Body of pancreas (tissue), 4 donors: ENCODE measurements around the gene PPP1R7. TPM values are rescaled to one million over a fixed set of nuclear protein-coding genes. Genes with fewer than 3 reads are reported as not detected.

Experiments
- ATAC-seq: fragments of 150-250 bp; one replicate; pipeline ENCODE4 v1.9.1; 2016
- DNase-seq, 4 donors: peaks; one replicate each; pipeline ENCODE4 v3.0.0-alpha.2; 2019
- H3K27ac ChIP-seq, 4 donors: fragments of 200-600 bp; sonication (generic); 1 replicate in 3 of 4; 2 replicates in 1 of 4; pipeline versions ENCODE4 v1.5.1 to v1.6.1; 2016 to 2019; ENCODE audit warnings: mild to moderate bottlenecking in 1 of 4, mixed read lengths in 1 of 4, moderate library complexity in 1 of 4
- H3K27me3 ChIP-seq, 2 donors: fragments of 200-600 bp; sonication (generic); one replicate each; pipeline ENCODE4 v1.6.0; 2016; ENCODE audit warnings: mild to moderate bottlenecking in 1 of 2
- H3K36me3 ChIP-seq, 2 donors: fragments of 200-600 bp; sonication (generic); replicated peaks in 1 of 2; 2 replicates each; pipeline ENCODE4 v1.5.1; 2016; ENCODE audit warnings: low read depth in 2 of 2; ENCODE audit not compliant: insufficient read depth in 1 of 2
- H3K4me1 ChIP-seq: fragments of 200-600 bp; sonication (generic); one replicate; pipeline ENCODE4 v1.6.0; 2016
- H3K4me3 ChIP-seq, 2 donors: fragments of 200-600 bp; sonication (generic); 1 replicate in 1 of 2; 2 replicates in 1 of 2; pipeline ENCODE4 v1.5.1; 2016 to 2019
- H3K9me3 ChIP-seq, 3 donors: fragments of 200-600 bp; sonication (generic); 1 replicate in 2 of 3; 2 replicates in 1 of 3; pipeline ENCODE4 v1.5.1; 2016
- CTCF ChIP-seq, 7 experiments: fragments of 450-650 bp in 4 of 7; fragments of 200-600 bp in 3 of 7; sonication (generic) in 3 of 7; IDR thresholded peaks; one replicate each; pipeline ENCODE4 v1.5.1; 2016 to 2019; ENCODE audit warnings: antibody characterized with exemption in 7 of 7
- POLR2A ChIP-seq, 3 donors: fragments of 450-650 bp; IDR thresholded peaks; one replicate each; pipeline ENCODE4 v1.6.1; 2016; ENCODE audit warnings: antibody characterized with exemption in 3 of 3, mild to moderate bottlenecking in 2 of 3
- whole genome bisulfite sequencing, 2 donors: methylation state at CpG; one replicate each; pipeline ENCODE4 v1.1.5; 2017; 5-methylcytosine and 5-hydroxymethylcytosine counted together
- intact Hi-C: fragments of 100-400 bp; cut with DNase I; formaldehyde crosslinking; loops from one replicate; pipeline ENCODE4 v1.15.1; 2023
- total RNA-seq, 2 donors: library from RNA; depleted of rRNA; stranded (reverse); fragments of >200 nt; gene quantifications; one replicate each; pipeline ENCODE4 v1.1.0, GENCODE V29; 2016

PPP1R7 gene
- total RNA-seq, 2 donors from 2014 or later: 27.0 to 99.4 TPM

DNA sequence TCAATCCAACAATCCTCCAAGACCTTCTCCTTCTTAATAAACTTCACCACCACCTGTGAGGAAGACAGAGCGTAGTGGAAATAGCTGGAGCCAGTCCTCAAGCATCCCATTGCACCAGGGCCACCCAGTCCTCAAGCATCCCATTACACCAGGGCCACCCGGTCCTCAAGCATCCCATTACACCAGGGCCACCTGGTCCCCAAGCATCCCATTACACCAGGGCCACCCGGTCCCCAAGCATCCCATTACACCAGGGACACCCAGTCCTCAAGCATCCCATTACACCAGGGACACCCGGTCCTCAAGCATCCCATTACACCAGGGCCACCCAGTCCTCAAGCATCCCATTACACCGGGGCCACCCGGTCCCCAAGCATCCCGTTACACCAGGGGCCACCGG, 34.9 kb upstream of the PPP1R7 start:
- Histone ChIP-seq H3K4me1 (no peaks in the 10 kb centered on the region), H3K9me3 (no peaks in the 10 kb centered on the region), H3K27ac (no peak overlapping the region), H3K4me3 (no peak overlapping the region), H3K27me3 (no peaks in the 10 kb centered on the region), H3K36me3 (peaks cover 0 to 2% of the 10 kb centered on the region in 2 donors)
- ATAC-seq: no peak
- TF ChIP-seq POLR2A (IDR thresholded peaks at IDR 0.05): no peak
- TF ChIP-seq CTCF (IDR thresholded peaks at IDR 0.05): no peak
- intact Hi-C loops: no loop called here
- 70 to 92% methylated on average over 8 of the region's 8 CpGs for WGBS, 2 donors
- no peak for DNase-seq

DNA sequence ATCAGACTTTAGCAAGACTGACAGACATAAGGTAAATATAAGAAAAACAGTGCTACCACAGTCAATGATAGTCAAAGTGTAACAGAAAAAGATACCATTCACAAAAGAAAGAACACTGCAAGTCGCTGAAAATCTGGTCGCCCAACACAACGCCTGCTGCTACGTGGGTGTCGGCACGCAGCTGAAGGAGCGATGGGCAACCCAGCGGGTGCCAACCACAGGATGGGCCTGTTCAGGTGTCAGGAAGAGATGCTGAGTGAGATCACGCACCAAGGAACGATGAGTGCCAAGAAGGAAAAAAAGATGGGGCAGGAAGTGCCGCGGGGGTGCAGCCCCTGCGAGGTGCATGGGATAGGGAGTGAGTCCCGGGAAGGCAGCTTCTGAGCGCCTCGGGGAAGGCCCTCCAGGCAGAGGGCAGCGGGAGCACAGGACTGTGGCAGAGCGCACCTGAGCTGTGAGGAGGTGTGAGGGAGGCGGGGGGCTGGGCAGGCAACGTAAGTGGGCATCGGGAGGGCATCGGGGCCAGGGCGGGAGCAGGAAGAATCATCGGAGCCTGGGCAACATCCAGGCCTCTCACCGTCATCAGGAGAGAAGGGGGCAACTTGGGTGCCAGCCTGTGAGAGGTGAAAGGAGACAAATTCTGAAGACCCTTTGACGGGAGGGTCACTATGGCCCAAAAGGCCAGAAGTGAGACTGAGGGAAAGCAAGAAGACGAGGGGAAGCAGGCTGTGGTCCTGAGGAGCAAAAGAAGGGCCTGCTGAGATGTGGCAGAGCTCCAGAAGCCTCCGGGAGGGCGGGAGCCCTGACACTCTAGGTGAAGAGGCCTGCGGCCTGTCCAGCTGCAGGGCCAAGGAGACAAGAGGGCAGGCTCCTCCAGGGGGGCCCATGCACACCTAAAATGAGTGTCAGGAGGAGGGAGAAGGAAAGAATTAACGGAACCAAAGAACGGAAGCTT, 33.4 kb upstream of the PPP1R7 start:
- no peak for DNase-seq

DNA sequence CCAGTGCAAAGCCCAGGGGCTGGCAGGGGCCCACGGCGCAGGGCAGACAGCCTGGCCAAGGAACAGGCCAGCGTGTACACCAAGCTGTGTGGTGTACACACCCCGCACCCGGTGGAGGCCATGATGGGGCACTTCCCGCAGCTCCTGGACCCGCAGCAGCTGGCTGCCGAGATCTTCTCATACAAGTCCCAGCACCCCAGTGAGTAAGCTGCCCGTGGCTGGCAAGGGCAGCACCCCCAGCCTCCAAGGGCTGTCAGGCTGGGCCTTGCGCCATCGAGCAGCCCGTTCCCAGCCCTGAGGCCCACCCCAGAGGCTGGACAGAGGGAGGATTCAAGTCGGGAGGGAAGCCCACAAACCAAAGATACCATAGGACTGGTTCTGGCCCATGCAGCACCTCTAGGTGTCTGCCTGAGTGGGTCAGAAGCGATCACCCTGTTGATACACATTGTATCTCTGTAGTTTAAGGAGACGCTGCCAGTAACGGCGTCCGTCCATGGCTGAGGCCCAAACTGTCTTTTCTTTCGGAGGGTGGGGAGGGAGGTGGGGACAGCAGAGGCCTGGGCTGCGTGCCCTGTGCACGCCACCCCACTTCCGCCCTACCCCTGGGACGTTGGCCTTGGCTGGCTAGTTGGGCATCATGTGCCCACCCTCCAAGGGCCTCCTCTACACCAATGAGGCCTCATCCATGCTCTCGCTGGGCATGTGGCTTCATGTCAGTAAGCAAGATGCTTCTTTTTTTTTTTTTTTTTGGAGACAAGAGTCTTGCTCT, 31.3 kb upstream of the PPP1R7 start:
- Histone ChIP-seq H3K27ac (no peak overlapping the region), H3K27me3 (no peaks in the 10 kb centered on the region), H3K4me1 (no peaks in the 10 kb centered on the region), H3K4me3 (no peak overlapping the region), H3K9me3 (no peaks in the 10 kb centered on the region), H3K36me3 (peaks cover 0 to 1% of the 10 kb centered on the region in 2 donors)
- intact Hi-C loops: no loop called here
- TF ChIP-seq CTCF (IDR thresholded peaks at IDR 0.05) (no peak), POLR2A (IDR thresholded peaks at IDR 0.05) (no peak)
- 93 to 95% methylated on average over 15 to 24 of the region's 24 CpGs for WGBS, 2 donors
- DNase-seq: no peak
- no peak for ATAC-seq

More for the DNA sequence above, 33.4 kb upstream of the PPP1R7 start:
- no peak for ATAC-seq
- Histone ChIP-seq H3K27ac (no peak overlapping the region), H3K4me1 (no peaks in the 10 kb centered on the region), H3K27me3 (no peaks in the 10 kb centered on the region), H3K36me3 (peaks cover 0 to 2% of the 10 kb centered on the region in 2 donors), H3K9me3 (no peaks in the 10 kb centered on the region), H3K4me3 (no peak overlapping the region)
- TF ChIP-seq POLR2A (IDR thresholded peaks at IDR 0.05): no peak
- no peak for TF ChIP-seq CTCF (IDR thresholded peaks at IDR 0.05)
- intact Hi-C loops: no loop called here
- 90 to 91% methylated on average over 31 to 32 of the region's 32 CpGs for WGBS, 2 donors

DNA sequence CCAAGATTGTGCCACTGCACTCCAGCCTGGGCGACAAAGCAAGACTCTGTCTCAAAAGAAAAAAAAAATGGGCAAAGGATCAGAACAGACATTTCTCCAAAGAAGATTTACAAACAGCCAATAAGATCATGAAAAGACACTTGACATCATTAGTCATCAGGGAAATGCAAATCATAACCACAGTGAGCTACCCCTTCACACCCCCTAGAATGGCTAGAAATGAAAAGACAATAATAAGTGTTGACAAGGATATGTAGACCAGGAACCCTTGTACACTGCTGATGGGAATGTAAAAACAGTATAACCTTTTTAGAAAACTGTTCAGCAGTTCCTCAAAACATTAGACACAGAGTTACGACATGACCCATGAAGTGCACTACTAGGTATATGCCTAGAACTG, 29.8 kb upstream of the PPP1R7 start:
- Histone ChIP-seq H3K27ac (no peak overlapping the region), H3K9me3 (no peaks in the 10 kb centered on the region), H3K36me3 (no peaks in the 10 kb centered on the region), H3K4me1 (no peaks in the 10 kb centered on the region), H3K27me3 (no peaks in the 10 kb centered on the region), H3K4me3 (no peak overlapping the region)
- no peak for DNase-seq
- intact Hi-C loops: no loop called here
- 97 to 100% methylated on average over 2 of the region's 2 CpGs for WGBS, 2 donors
- ATAC-seq: no peak
- TF ChIP-seq CTCF (IDR thresholded peaks at IDR 0.05) (no peak), POLR2A (IDR thresholded peaks at IDR 0.05) (no peak)
